ENCODE measurements around the gene TOLLIP. TPM values are rescaled to one million over a fixed set of nuclear protein-coding genes. Genes with fewer than 3 reads are reported as not detected.

TOLLIP gene
- total and polyA plus RNA-seq, 10 donors: 16.1 to 67.4 (median 46.2) TPM

DNA sequence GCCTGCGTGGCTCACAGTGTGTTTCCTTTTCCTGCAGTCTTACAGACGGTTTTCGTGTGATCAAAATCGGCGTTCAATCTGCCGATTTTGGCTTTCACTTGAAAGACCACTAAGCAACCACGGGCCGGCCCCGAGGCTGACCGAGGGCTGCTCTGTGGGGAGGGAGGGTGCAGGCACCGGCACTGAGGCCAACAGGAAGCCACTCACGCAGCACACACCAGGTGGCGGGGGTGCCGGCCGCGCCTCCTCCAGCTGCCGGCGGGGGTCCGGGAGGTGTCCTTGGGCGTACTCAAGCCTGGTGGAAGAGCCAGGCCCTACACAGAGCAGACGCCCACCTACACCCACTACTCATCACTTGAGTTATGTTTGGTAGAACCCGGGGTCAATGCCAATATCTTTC is 14.3 kb downstream of the TOLLIP start:
- Histone ChIP-seq H3K4me3 (no peak overlapping the region), H3K4me1 (peaks cover 0 to 55% (median 36%) of the 10 kb centered on the region in 6 donors), H3K27me3 (replicated peaks in 1 of 7) (no peaks in the 10 kb centered on the region), H3K9me3 (no peaks in the 10 kb centered on the region), H3K36me3 (peaks cover 0 to 86% (median 42%) of the 10 kb centered on the region in 6 donors), H3K27ac (no peak overlapping the region)
- WGBS, 5 donors: 83 to 91% (median 87%) methylated on average over 11 to 22 of the region's 22 CpGs
- intact Hi-C loops (cut with DNase I; ENCODE audit: low total_unique reads): no loop called here
- DNase-seq: peak; percentile 68
- TF ChIP-seq, protein P1, sequence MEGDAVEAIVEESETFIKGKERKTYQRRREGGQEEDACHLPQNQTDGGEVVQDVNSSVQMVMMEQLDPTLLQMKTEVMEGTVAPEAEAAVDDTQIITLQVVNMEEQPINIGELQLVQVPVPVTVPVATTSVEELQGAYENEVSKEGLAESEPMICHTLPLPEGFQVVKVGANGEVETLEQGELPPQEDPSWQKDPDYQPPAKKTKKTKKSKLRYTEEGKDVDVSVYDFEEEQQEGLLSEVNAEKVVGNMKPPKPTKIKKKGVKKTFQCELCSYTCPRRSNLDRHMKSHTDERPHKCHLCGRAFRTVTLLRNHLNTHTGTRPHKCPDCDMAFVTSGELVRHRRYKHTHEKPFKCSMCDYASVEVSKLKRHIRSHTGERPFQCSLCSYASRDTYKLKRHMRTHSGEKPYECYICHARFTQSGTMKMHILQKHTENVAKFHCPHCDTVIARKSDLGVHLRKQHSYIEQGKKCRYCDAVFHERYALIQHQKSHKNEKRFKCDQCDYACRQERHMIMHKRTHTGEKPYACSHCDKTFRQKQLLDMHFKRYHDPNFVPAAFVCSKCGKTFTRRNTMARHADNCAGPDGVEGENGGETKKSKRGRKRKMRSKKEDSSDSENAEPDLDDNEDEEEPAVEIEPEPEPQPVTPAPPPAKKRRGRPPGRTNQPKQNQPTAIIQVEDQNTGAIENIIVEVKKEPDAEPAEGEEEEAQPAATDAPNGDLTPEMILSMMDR (IDR thresholded peaks at IDR 0.05 in 8 of 11, conservative IDR thresholded peaks at IDR 0.05 in 3 of 11): no peak
- TF ChIP-seq POLR2AphosphoS5 (IDR thresholded peaks at IDR 0.05) (no peak), POLR2A (IDR thresholded peaks at IDR 0.05) (no peak)

DNA sequence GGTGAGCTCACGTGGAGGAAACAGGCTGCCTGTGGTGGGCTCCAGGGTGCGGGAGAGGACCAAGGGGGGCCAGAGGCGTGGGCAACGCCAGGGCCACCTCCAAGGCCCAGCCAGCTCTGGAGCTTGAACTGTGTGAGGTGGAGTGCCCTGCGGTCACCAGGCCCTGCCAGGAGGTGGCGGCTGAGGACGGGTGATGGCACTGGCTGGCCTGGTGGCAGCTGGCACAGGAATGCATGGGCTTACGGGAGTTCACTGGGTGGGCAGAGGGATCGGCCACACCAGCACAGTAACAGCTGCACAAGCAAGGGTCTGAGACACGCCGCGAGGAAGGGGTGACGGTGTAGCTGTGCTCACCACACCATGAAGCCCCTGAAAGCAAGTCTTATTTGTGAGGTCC is 15.8 kb downstream of the TOLLIP start:
- no peaks in the 10 kb centered on the region for H3K9me3 ChIP-seq
- H3K36me3 ChIP-seq: peaks cover 0 to 92% (median 57%) of the 10 kb centered on the region in 6 donors
- peak; percentile 81 for DNase-seq
- no peaks in the 10 kb centered on the region for H3K27me3 ChIP-seq (replicated peaks in 1 of 7)
- 76 to 89% (median 87%) methylated on average over 13 of the region's 13 CpGs for WGBS, 5 donors
- TF ChIP-seq POLR2A (IDR thresholded peaks at IDR 0.05) (no peak), POLR2AphosphoS5 (IDR thresholded peaks at IDR 0.05) (peak in 2 of 3 donors; percentile 24 to 55)
- TF ChIP-seq, protein P1 (IDR thresholded peaks at IDR 0.05 in 8 of 11, conservative IDR thresholded peaks at IDR 0.05 in 3 of 11): peak in 9 of 11 experiments; percentile 20 to 59 (median 36)
- H3K4me3 ChIP-seq: no peak overlapping the region
- peak overlapping the region in 2 of 8 donors; percentile 17 to 29 for H3K27ac ChIP-seq
- intact Hi-C loops (cut with DNase I; ENCODE audit: low total_unique reads): no loop called here
- peaks cover 0 to 40% (median 23%) of the 10 kb centered on the region in 6 donors for H3K4me1 ChIP-seq

DNA sequence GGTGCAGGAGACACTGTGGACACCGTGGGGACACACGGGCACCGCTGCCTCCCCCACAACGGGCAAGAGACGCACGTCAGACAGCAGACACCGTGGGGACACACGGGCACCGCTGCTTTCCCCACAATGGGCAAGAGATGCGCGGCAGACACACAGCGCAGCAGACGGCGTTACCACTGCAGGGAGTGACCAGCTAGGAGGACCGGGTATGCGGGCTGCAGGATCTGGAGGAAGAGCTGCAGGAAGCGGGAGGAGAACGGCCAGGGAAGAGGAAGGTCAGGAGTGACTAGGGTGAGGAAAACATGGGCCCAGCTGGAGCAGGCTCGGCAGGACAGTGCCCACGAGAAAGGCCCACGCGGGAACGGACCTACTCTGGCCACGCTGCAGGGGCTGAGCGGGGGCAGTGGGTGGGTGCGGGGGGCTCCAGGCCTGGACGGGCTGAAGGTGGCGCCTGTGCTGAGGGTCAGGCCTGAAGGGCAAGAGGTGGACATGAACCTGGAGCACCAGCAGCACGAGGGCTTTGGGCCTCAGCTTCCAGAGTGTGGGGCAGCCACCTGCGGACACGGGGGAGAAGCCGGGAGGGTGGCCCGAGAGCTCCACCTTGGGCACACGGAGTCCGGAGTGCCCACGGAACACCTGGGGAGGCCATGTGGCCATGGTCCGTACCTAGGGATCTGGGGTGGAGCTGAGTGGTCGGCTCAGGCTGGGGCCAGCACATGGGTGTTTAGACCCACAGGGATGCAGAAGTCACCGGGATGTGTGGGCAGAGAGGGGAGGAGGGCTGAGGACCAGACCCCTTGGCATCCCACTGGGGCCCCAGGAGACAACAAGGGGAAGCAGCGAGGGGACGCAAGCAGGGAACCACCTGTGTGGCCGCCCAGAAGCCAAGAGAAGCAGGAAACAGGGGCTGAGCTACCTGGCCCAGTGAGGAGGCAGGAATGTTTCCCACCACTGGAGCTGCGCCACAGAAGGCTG is 16.5 kb downstream of the TOLLIP start:
- intact Hi-C loops (cut with DNase I; ENCODE audit: low total_unique reads): no loop called here
- WGBS, 5 donors: 78 to 87% (median 83%) methylated on average over 43 of the region's 43 CpGs
- Histone ChIP-seq H3K36me3 (peaks cover 0 to 92% (median 61%) of the 10 kb centered on the region in 6 donors), H3K27ac (peak overlapping the region in 3 of 8 donors; percentile 17 to 43 (median 29)), H3K27me3 (replicated peaks in 1 of 7) (no peaks in the 10 kb centered on the region), H3K4me1 (peaks cover 0 to 33% (median 16%) of the 10 kb centered on the region in 6 donors), H3K9me3 (no peaks in the 10 kb centered on the region), H3K4me3 (no peak overlapping the region)
- TF ChIP-seq, protein P1 (IDR thresholded peaks at IDR 0.05 in 8 of 11, conservative IDR thresholded peaks at IDR 0.05 in 3 of 11): no peak
- TF ChIP-seq POLR2A (IDR thresholded peaks at IDR 0.05) (no peak), POLR2AphosphoS5 (IDR thresholded peaks at IDR 0.05) (peak; percentile 18 to 56 (median 45))
- peak; percentile 73 for DNase-seq
